HFF-Myc (cell line): Measurements from ENCODE around the gene UBE3B.

Experiments used
- DNase-seq: peaks from one replicate; pipeline ENCODE4 v3.0.0-alpha.2; 2011; ENCODE audit warnings: low read depth; ENCODE audit errors: extremely low read depth
- H3K4me3 ChIP-seq: replicated peaks from 2 replicates; pipeline ENCODE4 v1.5.1; 2011; ENCODE audit warnings: low read depth, mild to moderate bottlenecking, control low read depth, low read length
- TF ChIP-seq, protein P1 (sequence below): IDR thresholded peaks from 2 replicates; pipeline ENCODE4 v1.5.1; 2012; ENCODE audit warnings: mild to moderate bottlenecking, low read depth, low read length, control low read depth; ENCODE audit errors: missing control alignments

UBE3B gene

DNA sequence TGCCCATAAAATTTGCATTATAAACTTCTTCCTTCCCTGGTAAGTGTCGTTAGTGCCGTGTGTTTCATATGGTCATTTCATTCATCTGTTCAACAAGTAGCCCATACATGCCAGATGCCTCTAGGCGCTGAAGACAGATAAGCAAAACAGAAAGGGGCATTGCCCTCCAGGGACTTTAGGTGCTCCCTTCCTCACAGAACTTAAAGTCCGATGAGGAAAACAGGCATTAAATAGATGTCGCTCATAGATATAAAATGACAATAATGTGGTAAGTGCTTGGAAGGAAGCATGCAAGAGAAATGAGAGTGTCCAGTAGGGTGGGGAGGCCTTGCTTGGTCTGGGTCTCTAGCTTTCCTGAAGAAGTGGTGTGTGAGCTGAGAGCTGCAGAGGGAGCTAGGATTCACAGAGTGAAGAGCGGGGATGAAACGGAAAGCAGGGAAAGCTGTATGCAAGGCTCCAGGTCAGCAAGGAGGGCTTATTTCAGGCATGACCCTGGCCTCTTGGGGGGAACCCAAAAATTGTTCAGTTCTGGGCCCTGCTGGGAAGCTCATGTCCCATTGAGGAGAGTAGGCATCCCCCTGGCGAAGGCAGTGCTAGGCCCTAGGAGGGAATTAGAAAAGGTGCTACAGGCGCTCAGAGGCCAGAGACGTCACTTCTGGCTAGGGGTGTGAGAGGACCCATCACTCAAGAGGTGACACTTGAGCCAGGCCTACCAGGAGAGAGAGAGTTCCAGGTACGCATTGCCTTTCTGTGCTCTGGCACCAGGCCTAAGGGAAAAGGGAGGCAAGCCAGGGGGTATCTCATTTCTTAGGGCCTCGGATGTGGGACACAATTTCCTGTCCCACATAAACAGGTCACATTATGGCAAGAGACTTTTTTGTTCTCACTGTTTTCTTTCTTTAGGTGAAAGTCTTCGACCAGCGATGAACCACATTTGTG lies 11.9 kb downstream of the UBE3B start:
- DNase-seq = no peak
- no peak overlapping the region for H3K4me3 ChIP-seq
- TF ChIP-seq, protein P1, sequence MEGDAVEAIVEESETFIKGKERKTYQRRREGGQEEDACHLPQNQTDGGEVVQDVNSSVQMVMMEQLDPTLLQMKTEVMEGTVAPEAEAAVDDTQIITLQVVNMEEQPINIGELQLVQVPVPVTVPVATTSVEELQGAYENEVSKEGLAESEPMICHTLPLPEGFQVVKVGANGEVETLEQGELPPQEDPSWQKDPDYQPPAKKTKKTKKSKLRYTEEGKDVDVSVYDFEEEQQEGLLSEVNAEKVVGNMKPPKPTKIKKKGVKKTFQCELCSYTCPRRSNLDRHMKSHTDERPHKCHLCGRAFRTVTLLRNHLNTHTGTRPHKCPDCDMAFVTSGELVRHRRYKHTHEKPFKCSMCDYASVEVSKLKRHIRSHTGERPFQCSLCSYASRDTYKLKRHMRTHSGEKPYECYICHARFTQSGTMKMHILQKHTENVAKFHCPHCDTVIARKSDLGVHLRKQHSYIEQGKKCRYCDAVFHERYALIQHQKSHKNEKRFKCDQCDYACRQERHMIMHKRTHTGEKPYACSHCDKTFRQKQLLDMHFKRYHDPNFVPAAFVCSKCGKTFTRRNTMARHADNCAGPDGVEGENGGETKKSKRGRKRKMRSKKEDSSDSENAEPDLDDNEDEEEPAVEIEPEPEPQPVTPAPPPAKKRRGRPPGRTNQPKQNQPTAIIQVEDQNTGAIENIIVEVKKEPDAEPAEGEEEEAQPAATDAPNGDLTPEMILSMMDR = no peak

DNA sequence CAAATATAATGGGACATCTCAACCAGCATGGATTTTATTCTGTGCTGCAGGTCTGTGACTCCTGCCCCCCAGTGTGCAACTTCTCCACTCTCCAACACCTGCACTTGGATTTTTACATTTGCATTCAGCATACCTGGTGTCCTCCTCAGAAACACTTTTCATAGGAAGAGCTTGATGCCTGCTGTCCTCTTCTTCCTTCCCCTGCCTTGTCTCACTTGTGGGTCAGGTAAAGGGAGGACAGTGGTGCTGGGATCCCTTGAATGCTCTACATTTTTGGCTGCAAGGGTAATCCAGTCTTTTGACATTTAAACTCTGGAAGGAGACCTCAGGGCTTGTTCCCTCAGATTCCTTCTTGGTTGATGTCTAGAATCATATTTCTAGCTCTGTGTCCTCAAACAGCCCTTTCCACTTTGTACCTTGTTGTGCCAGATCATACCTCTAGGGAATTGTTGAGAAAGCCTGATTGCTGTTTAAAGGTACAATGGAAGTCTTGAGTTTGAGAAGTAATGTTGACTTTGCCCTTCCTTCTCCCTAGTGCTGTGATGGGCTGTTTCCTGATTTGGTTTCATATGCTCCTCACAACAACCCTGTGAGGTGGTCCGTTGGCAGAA lies 12.6 kb downstream of the UBE3B start:
- H3K4me3 ChIP-seq = no peak overlapping the region
- no peak for DNase-seq
- TF ChIP-seq, protein P1 = no peak

DNA sequence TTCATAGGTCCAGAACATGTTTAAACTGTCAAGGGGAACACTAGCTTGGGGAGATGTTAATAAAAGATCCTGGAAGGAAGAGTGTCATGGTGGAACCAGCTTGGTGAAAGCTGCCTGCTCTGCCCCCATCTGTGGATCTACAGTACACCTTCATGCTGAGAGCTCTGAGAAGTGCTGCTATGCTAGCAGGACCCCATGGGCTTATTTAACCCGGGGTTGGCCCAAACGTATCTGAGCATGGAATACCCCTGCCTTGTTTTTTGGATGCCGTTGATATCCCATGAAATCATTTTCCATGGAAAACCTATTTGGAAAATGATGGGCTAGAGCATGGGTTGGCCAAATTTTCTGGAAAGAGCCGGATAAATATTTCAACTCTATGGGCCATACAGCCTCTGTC lies 14.2 kb downstream of the UBE3B start:
- TF ChIP-seq, protein P1 = no peak
- H3K4me3 ChIP-seq = no peak overlapping the region
- DNase-seq = no peak

DNA sequence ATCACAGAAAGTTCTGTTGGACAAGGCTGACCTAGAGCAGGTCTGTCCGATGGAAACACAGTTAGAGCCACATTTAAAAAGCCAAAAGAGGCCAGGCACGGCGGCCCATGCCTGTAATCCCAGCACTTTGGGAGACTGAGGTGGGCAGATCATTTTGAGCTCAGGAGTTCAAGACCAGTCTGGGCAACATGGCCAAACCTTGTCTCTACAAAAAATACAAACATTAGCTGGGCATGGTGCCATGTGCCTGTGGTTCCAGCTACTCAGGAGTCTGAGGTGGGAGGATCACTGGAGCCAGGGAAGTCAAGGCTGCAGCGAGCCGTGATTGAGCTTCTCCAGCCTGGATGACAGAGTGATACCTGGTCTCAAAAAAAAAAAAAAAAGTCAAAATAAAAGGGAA lies 14.9 kb downstream of the UBE3B start:
- no peak for DNase-seq
- TF ChIP-seq, protein P1 = no peak
- no peak overlapping the region for H3K4me3 ChIP-seq

DNA sequence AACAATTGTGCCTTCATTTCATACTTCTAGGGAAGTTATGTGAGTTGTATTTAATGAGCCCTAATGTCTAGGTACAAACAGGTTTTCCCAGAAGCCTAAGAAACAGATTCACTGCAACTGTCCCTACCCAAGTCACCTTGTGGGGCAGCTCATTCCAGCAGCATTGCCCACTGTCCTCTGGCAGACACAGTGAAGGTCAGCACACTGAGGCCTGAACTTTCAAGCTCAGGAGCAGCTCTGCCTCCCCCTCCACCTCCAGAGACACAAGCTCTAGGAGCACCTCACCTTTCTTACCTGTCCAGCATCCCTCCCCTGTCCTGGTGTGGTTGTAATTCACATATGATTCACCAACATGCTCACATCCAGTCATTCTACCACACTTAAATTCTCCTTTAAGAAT lies 15.7 kb downstream of the UBE3B start:
- no peak for DNase-seq
- H3K4me3 ChIP-seq = no peak overlapping the region
- TF ChIP-seq, protein P1 = no peak

DNA sequence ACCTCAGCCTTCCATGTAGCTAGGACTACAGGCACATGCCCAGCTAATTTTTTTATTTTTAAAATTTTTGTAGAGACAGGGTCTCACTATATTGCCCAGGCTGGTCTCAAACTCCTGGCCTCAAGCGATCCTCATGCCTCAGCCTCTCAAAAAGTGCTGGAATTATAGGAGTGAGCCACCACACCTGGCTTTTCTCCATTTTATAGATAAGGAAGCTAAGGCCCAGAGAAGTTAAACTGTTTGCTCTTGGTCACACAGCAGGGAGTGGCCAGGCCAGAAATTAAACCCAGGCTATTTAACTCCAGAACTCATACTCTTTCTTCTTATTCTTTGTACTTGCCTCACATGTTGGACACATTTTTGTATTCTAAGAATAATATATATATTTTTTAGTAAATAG lies 16.5 kb downstream of the UBE3B start:
- DNase-seq = no peak
- H3K4me3 ChIP-seq = no peak overlapping the region
- TF ChIP-seq, protein P1 = no peak
